ENCODE measurements around the gene KYNU. TPM values are rescaled to one million over a fixed set of nuclear protein-coding genes. Genes with fewer than 3 reads are reported as not detected.
A peak's percentile ranks its signal among the peaks of the same experiment; 100 is the strongest.

The KYNU gene
- total RNA-seq, 4 donors from 2014 or later = 2.3 to 39.4 (median 19.2) TPM

- 52 to 61% methylated on average over 6 of the region's 6 CpGs for WGBS, 2 donors
- no peak for TF ChIP-seq POLR2A (IDR thresholded peaks at IDR 0.05)
- TF ChIP-seq CTCF (IDR thresholded peaks at IDR 0.05) = no peak
- Histone ChIP-seq H3K36me3 (no peaks in the 10 kb centered on the region), H3K4me1 (peaks cover 19 to 59% (median 24%) of the 10 kb centered on the region in 3 donors), H3K9me3 (no peaks in the 10 kb centered on the region), H3K4me3 (no peak overlapping the region), H3K27ac (peak overlapping the region; percentile 45 to 85 (median 72)), H3K27me3 (no peaks in the 10 kb centered on the region)
- DNase-seq = no peak
- intact Hi-C loops (cut with DNase I) = no loop called here
Measured at GRCh38 chr2:142875010-142875409, 2.5 kb upstream of the KYNU start.

- no peaks in the 10 kb centered on the region for H3K9me3 ChIP-seq
- H3K27me3 ChIP-seq = no peaks in the 10 kb centered on the region
- H3K36me3 ChIP-seq = no peaks in the 10 kb centered on the region
- H3K4me3 ChIP-seq = no peak overlapping the region
- peaks cover 19 to 65% (median 24%) of the 10 kb centered on the region in 3 donors for H3K4me1 ChIP-seq
- intact Hi-C loops (cut with DNase I) = no loop called here
- peak overlapping the region; percentile 45 to 85 (median 72) for H3K27ac ChIP-seq
- no peak for DNase-seq
- 53 to 60% methylated on average over 4 of the region's 4 CpGs for WGBS, 2 donors
- TF ChIP-seq POLR2A (IDR thresholded peaks at IDR 0.05) (no peak), CTCF (IDR thresholded peaks at IDR 0.05) (no peak)
Measured at GRCh38 chr2:142875652-142876051, 1.8 kb upstream of the KYNU start.

- TF ChIP-seq CTCF (IDR thresholded peaks at IDR 0.05) (peak in 1 of 6 experiments; percentile 24), POLR2A (IDR thresholded peaks at IDR 0.05) (no peak)
- Histone ChIP-seq H3K4me3 (no peak overlapping the region), H3K36me3 (no peaks in the 10 kb centered on the region), H3K4me1 (peaks cover 19 to 67% (median 24%) of the 10 kb centered on the region in 3 donors), H3K27ac (peak overlapping the region in 2 of 4 donors; percentile 48 to 55), H3K9me3 (no peaks in the 10 kb centered on the region), H3K27me3 (no peaks in the 10 kb centered on the region)
- DNase-seq = no peak
- intact Hi-C loops (cut with DNase I) = no loop called here
- WGBS, 2 donors = 63 to 66% methylated on average over 2 of the region's 2 CpGs
Measured at GRCh38 chr2:142876423-142876822, 1.0 kb upstream of the KYNU start.

GRCh38 chr2:142878031-142878678 lies 691 bp downstream of the KYNU start:
- Histone ChIP-seq H3K27ac (peak overlapping the region in 2 of 4 donors; percentile 48 to 55), H3K27me3 (no peaks in the 10 kb centered on the region), H3K4me1 (peaks cover 19 to 57% (median 24%) of the 10 kb centered on the region in 3 donors), H3K4me3 (peak overlapping the region in 2 of 4 donors; percentile 6 to 50), H3K9me3 (no peaks in the 10 kb centered on the region), H3K36me3 (no peaks in the 10 kb centered on the region)
- 42 to 64% methylated on average over 6 of the region's 6 CpGs for WGBS, 2 donors
- TF ChIP-seq POLR2A (IDR thresholded peaks at IDR 0.05) (no peak), CTCF (IDR thresholded peaks at IDR 0.05) (no peak)
- no peak for DNase-seq
- intact Hi-C loops (cut with DNase I) = no loop called here

- H3K4me3 ChIP-seq = peak overlapping the region in 1 of 4 donors; percentile 50
- 56 to 84% methylated on average over 4 of the region's 4 CpGs for WGBS, 2 donors
- intact Hi-C loops (cut with DNase I) = no loop called here
Measured at GRCh38 chr2:142879151-142879550, 1.7 kb downstream of the KYNU start.

More at GRCh38 chr2:142879151-142879550, 1.7 kb downstream of the KYNU start:
- DNase-seq = no peak
- no peaks in the 10 kb centered on the region for H3K27me3 ChIP-seq
- no peaks in the 10 kb centered on the region for H3K36me3 ChIP-seq
- no peak for TF ChIP-seq CTCF (IDR thresholded peaks at IDR 0.05)
- H3K4me1 ChIP-seq = peaks cover 13 to 47% (median 18%) of the 10 kb centered on the region in 3 donors
- no peaks in the 10 kb centered on the region for H3K9me3 ChIP-seq
- no peak overlapping the region for H3K27ac ChIP-seq

All from esophagus squamous epithelium (tissue), 5 donors.